HepG2 (cell line): ENCODE measurements around the gene RFX2. TPM values are rescaled to one million over a fixed set of nuclear protein-coding genes. Genes with fewer than 3 reads are reported as not detected.

ENCODE experiments used
- ATAC-seq: fragments of 200-7000 bp; cut with Tn5 transposase; 3 replicates; pipeline ENCODE4 v1.9.1; 2020; ENCODE audit warnings: mild to moderate bottlenecking, moderate library complexity
- BruUV-seq: library from RNA; stranded (reverse); fragments of 400-500 nt; replicated peaks from 2 replicates; lab custom pipeline; 2021; lab: Mats Ljungman, UMichigan
- CTCF ChIA-PET: fragments of 300-600 bp; formaldehyde crosslinking; extraction: SDS; loops from one replicate; lab custom pipeline; 2021; ENCODE audit warnings: low total read pairs, inconsistent platforms, low intra/inter-chr PET ratio; lab: Yijun Ruan, JAX
- POLR2A ChIA-PET: fragments of 350-600 bp; sonication (Branson Sonifier 250); formaldehyde crosslinking; loops from one replicate; lab custom pipeline; 2020; ENCODE audit warnings: antibody characterized with exemption, inconsistent platforms; lab: Yijun Ruan, JAX
- DNase-seq: peaks from one replicate; pipeline ENCODE4 v3.0.0-alpha.2; 2015; ENCODE audit warnings: low spot score
- FAIRE-seq: peaks from 3 replicates; lab custom pipeline; 2011; peaks lifted over from hg19 to GRCh38; lab: Jason Lieb, UNC
- H2AFZ ChIP-seq: one replicate; pipeline ENCODE4 v1.6.1; 2011; ENCODE audit warnings: low read length, inconsistent platforms
- H3K27ac ChIP-seq: fragments of 300-600 bp; 3 replicates; pipeline ENCODE4 v1.8.0; 2011; ENCODE audit warnings: mixed run types, mild to moderate bottlenecking, mixed read lengths, low read length, inconsistent platforms; ENCODE audit not compliant: insufficient read depth; ENCODE audit errors: extremely low read length
- H3K27me3 ChIP-seq, 2 experiments: fragments of 200-600 bp in 1 of 2; 2 replicates in 1 of 2; 3 replicates in 1 of 2; pipeline versions ENCODE4 v1.6.0 to v1.8.0; 2011; ENCODE audit warnings: low read length in 2 of 2, mild to moderate bottlenecking in 2 of 2, moderate library complexity in 2 of 2, inconsistent platforms in 1 of 2; ENCODE audit not compliant: insufficient read depth in 2 of 2, control insufficient read depth in 1 of 2
- H3K36me3 ChIP-seq, 2 experiments: fragments of 200-600 bp in 1 of 2; replicated peaks in 1 of 2; 2 replicates in 1 of 2; 3 replicates in 1 of 2; pipeline versions ENCODE4 v1.5.1 to v1.8.0; 2011; ENCODE audit warnings: low read length in 2 of 2, inconsistent platforms in 1 of 2; ENCODE audit not compliant: insufficient read depth in 2 of 2, control insufficient read depth in 1 of 2
- H3K4me1 ChIP-seq: 2 replicates; pipeline ENCODE4 v1.5.1; 2012; ENCODE audit warnings: low read length, inconsistent platforms; ENCODE audit not compliant: insufficient read depth
- H3K4me2 ChIP-seq: 2 replicates; pipeline ENCODE4 v1.6.0; 2011; ENCODE audit warnings: low read depth, low read length, inconsistent platforms
- H3K4me3 ChIP-seq, 3 experiments: fragments of 200-600 bp in 1 of 3; sonication (generic), shearing (Covaris generic) in 1 of 3; replicated peaks in 1 of 3; 2 replicates each; pipeline ENCODE4 v1.5.1; 2011 to 2016; ENCODE audit warnings: low read length in 3 of 3, inconsistent platforms in 2 of 3, low read depth in 2 of 3, mild to moderate bottlenecking in 2 of 3, control low read depth in 1 of 3, mixed read lengths in 1 of 3; ENCODE audit not compliant: insufficient read depth in 1 of 3
- H3K79me2 ChIP-seq: one replicate; pipeline ENCODE4 v1.6.1; 2011; ENCODE audit warnings: low read length, inconsistent platforms; ENCODE audit not compliant: insufficient read depth
- H3K9ac ChIP-seq: 2 replicates; pipeline ENCODE4 v1.6.0; 2011; ENCODE audit warnings: mild to moderate bottlenecking, low read depth, low read length, inconsistent platforms; ENCODE audit not compliant: insufficient read depth
- H3K9me3 ChIP-seq: 2 replicates; pipeline ENCODE4 v1.5.1; 2012; ENCODE audit warnings: mild to moderate bottlenecking, low read length
- H4K20me1 ChIP-seq: 2 replicates; pipeline ENCODE4 v1.6.0; 2011; ENCODE audit warnings: inconsistent platforms, mild to moderate bottlenecking, low read length, moderate library complexity; ENCODE audit not compliant: insufficient read depth
- ARNT ChIP-seq: fragments of 450-650 bp; IDR thresholded peaks from 2 replicates; pipeline ENCODE4 v1.6.1; 2017
- KAT2B ChIP-seq: fragments of 150-350 bp; IDR thresholded peaks from 2 replicates; pipeline ENCODE4 v1.6.1; 2014; ENCODE audit warnings: low read depth, low read length, borderline replicate concordance
- KDM5B ChIP-seq: sonication (generic); formaldehyde crosslinking; IDR thresholded peaks from 2 replicates; pipeline ENCODE4 v1.4.0; 2020; ENCODE audit warnings: missing genetic modification reagents, mild to moderate bottlenecking, borderline replicate concordance
- MAZ ChIP-seq, 2 experiments: sonication (generic) in 1 of 2; formaldehyde crosslinking in 1 of 2; IDR thresholded peaks; 2 replicates each; pipeline versions ENCODE4 v1.5.0 to v1.6.1; 2012 to 2020; ENCODE audit warnings: low read depth in 2 of 2, mild to moderate bottlenecking in 2 of 2, borderline replicate concordance in 1 of 2, improper control_type of control experiment in 1 of 2, low read length in 1 of 2, missing genetic modification reagents in 1 of 2, moderate library complexity in 1 of 2
- MXD4 ChIP-seq: IDR thresholded peaks from 2 replicates; pipeline ENCODE4 v1.6.1; 2016; ENCODE audit warnings: mild to moderate bottlenecking, missing biosample characterization, missing genetic modification reagents
- PAF1 ChIP-seq: IDR thresholded peaks from 2 replicates; pipeline ENCODE4 v1.6.1; 2016; ENCODE audit warnings: missing genetic modification reagents, missing compliant biosample characterization
- ZBTB7A ChIP-seq: sonication (generic); formaldehyde crosslinking; IDR thresholded peaks from 2 replicates; pipeline ENCODE4 v1.8.0; 2022; ENCODE audit warnings: mild to moderate bottlenecking, missing genetic modification reagents
- whole genome bisulfite sequencing: methylation state at CpG from one replicate; pipeline ENCODE4 v1.1.6; 2017; ENCODE audit warnings: low lambda C conversion rate; 5-methylcytosine and 5-hydroxymethylcytosine counted together
- in situ Hi-C: cut with HindIII; loops from 2 replicates; pipeline ENCODE4 v1.10.0; 2017; ENCODE audit warnings: low pct_unique_long_range_greater_than_20kb; ENCODE audit not compliant: extremely low pct_ligation_motif_present
- intact Hi-C: fragments of 100-400 bp; cut with micrococcal nuclease; formaldehyde crosslinking; loops from one replicate; pipeline ENCODE4 v1.10.0; 2022; ENCODE audit not compliant: unreplicated experiment
- polyA plus RNA-seq, 8 experiments: library from polyadenylated mRNA; depleted of rRNA in 3 of 8; stranded (reverse) in 7 of 8; unstranded in 1 of 8; fragments of >200 nt; fragmentation: Illumina TruSeq in 4 of 8; extraction: Trizol in 4 of 8; gene quantifications; 2 replicates each; pipeline versions ENCODE4 v1.2.1 to v1.2.3, GENCODE V29; 2011 to 2016; ENCODE audit warnings: low read depth in 4 of 8, missing spikeins in 1 of 8, mixed read lengths in 1 of 8; ENCODE audit not compliant: insufficient read depth in 1 of 8
- total RNA-seq, 5 experiments: library from RNA; depleted of rRNA; stranded (reverse); fragments of >200 nt; fragmentation: Illumina TruSeq; extraction: Trizol; gene quantifications; 2 replicates each; pipeline ENCODE4 v1.2.3, GENCODE V29; 2016; ENCODE audit warnings: low read depth in 1 of 5
- TF ChIP-seq, protein P1 (sequence below): sonication (generic); formaldehyde crosslinking; IDR thresholded peaks from 2 replicates; pipeline ENCODE4 v1.4.0; 2020; ENCODE audit warnings: mild to moderate bottlenecking, missing genetic modification reagents
- TF ChIP-seq, protein P2 (sequence below): sonication (generic); formaldehyde crosslinking; IDR thresholded peaks from 2 replicates; pipeline ENCODE4 v1.5.0; 2020; ENCODE audit warnings: missing genetic modification reagents

RFX2 gene
- total and polyA plus RNA-seq, 2 of the 13 experiments (the other 11 are each of a cell fraction or from before 2014, with no cell fraction given): 2.8 to 3.3 TPM

- Histone ChIP-seq H3K79me2 (no peaks in the 10 kb centered on the region), H3K4me1 (peaks cover 43% of the 10 kb centered on the region), H3K27ac (peak overlapping the region; percentile 80), H3K4me2 (no peak overlapping the region), H3K4me3 (no peak overlapping the region), H3K27me3 (peaks cover 0 to 4% of the 10 kb centered on the region in 2 experiments; a peak in 1 of 5 replicates), H3K9ac (peak overlapping the region; percentile 75; the same call in 1 of the 2 replicates), H3K36me3 (no peaks in the 10 kb centered on the region), H3K9me3 (no peaks in the 10 kb centered on the region), H4K20me1 (no peaks in the 10 kb centered on the region), H2AFZ (no peak overlapping the region)
- intact Hi-C loops: no loop called here
- FAIRE-seq: no peak
- ChIA-PET POLR2A (no interaction called here), CTCF (no interaction called here)
- WGBS: 67% methylated on average over 2 of the region's 2 CpGs
- in situ Hi-C loops: no loop called here
- no TSS peak for BruUV-seq
- TF ChIP-seq MXD4 (CRISPR knock-in tag) (no peak), KDM5B (no peak), MAZ (IDR thresholded peaks at IDR 0.05; ENCODE audit: borderline replicate concordance, low read depth, low read length) (no peak), MAZ (CRISPR knock-in tag; IDR thresholded peaks at IDR 0.05; ENCODE audit: low read depth) (no peak), PAF1 (CRISPR knock-in tag) (no peak), KAT2B (no peak), ARNT (no peak), ZBTB7A (CRISPR knock-in tag) (no peak)
- TF ChIP-seq, protein P1, sequence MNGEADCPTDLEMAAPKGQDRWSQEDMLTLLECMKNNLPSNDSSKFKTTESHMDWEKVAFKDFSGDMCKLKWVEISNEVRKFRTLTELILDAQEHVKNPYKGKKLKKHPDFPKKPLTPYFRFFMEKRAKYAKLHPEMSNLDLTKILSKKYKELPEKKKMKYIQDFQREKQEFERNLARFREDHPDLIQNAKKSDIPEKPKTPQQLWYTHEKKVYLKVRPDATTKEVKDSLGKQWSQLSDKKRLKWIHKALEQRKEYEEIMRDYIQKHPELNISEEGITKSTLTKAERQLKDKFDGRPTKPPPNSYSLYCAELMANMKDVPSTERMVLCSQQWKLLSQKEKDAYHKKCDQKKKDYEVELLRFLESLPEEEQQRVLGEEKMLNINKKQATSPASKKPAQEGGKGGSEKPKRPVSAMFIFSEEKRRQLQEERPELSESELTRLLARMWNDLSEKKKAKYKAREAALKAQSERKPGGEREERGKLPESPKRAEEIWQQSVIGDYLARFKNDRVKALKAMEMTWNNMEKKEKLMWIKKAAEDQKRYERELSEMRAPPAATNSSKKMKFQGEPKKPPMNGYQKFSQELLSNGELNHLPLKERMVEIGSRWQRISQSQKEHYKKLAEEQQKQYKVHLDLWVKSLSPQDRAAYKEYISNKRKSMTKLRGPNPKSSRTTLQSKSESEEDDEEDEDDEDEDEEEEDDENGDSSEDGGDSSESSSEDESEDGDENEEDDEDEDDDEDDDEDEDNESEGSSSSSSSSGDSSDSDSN (CRISPR knock-in tag): no peak
- TF ChIP-seq, protein P2, sequence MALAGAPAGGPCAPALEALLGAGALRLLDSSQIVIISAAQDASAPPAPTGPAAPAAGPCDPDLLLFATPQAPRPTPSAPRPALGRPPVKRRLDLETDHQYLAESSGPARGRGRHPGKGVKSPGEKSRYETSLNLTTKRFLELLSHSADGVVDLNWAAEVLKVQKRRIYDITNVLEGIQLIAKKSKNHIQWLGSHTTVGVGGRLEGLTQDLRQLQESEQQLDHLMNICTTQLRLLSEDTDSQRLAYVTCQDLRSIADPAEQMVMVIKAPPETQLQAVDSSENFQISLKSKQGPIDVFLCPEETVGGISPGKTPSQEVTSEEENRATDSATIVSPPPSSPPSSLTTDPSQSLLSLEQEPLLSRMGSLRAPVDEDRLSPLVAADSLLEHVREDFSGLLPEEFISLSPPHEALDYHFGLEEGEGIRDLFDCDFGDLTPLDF (CRISPR knock-in tag): no peak
- ATAC-seq: no peak
- no peak for DNase-seq
Observed at GRCh38 chr19:6067975-6068374, 42.3 kb downstream of the RFX2 start.
